HepG2 (cell line): Measurements from ENCODE around the gene ST3GAL2. TPM values are rescaled to one million over a fixed set of nuclear protein-coding genes. Genes with fewer than 3 reads are reported as not detected.

Experiments used
- GATAD2A ChIP-seq: IDR thresholded peaks from 2 replicates; pipeline ENCODE4 v1.6.1; 2016
- KLF16 ChIP-seq, 2 experiments: sonication (generic) in 1 of 2; formaldehyde crosslinking in 1 of 2; IDR thresholded peaks; 2 replicates each; pipeline versions ENCODE4 v1.6.1 to v1.8.0; 2016 to 2023; ENCODE audit warnings: missing genetic modification reagents in 2 of 2, missing compliant biosample characterization in 1 of 2
- MAZ ChIP-seq, 2 experiments: sonication (generic) in 1 of 2; formaldehyde crosslinking in 1 of 2; IDR thresholded peaks; 2 replicates each; pipeline versions ENCODE4 v1.5.0 to v1.6.1; 2012 to 2020; ENCODE audit warnings: low read depth in 2 of 2, mild to moderate bottlenecking in 2 of 2, borderline replicate concordance in 1 of 2, improper control_type of control experiment in 1 of 2, low read length in 1 of 2, missing genetic modification reagents in 1 of 2, moderate library complexity in 1 of 2
- MTA3 ChIP-seq: sonication (generic); formaldehyde crosslinking; IDR thresholded peaks from 2 replicates; pipeline ENCODE4 v1.4.0; 2020; ENCODE audit warnings: missing genetic modification reagents
- NR2F6 ChIP-seq, 2 experiments: IDR thresholded peaks; 2 replicates each; pipeline ENCODE4 v1.6.1; 2016; ENCODE audit warnings: antibody characterized with exemption in 1 of 2, mild to moderate bottlenecking in 1 of 2
- PCBP2 ChIP-seq: fragments of 200-400 bp; formaldehyde crosslinking; optimal IDR thresholded peaks from 2 replicates; pipeline ENCODE3; 2018; ENCODE audit warnings: low read length, low read depth; ENCODE audit not compliant: poor library complexity, severe bottlenecking
- PRPF4 ChIP-seq: fragments of 200-400 bp; formaldehyde crosslinking; IDR thresholded peaks from 2 replicates; pipeline ENCODE4 v1.6.1; 2016; ENCODE audit warnings: low read length, low read depth; ENCODE audit not compliant: poor library complexity, severe bottlenecking
- RORA ChIP-seq: sonication (generic); formaldehyde crosslinking; IDR thresholded peaks from 2 replicates; pipeline ENCODE4 v1.5.0; 2020; ENCODE audit warnings: mild to moderate bottlenecking, missing genetic modification reagents, moderate library complexity
- TBL1XR1 ChIP-seq: fragments of 150-350 bp; IDR thresholded peaks from 2 replicates; pipeline ENCODE4 v1.6.1; 2014; ENCODE audit warnings: borderline replicate concordance, low read length; ENCODE audit not compliant: partially characterized antibody
- ZFX ChIP-seq: sonication (generic); formaldehyde crosslinking; IDR thresholded peaks from 2 replicates; pipeline ENCODE4 v1.4.0; 2020; ENCODE audit warnings: mild to moderate bottlenecking, low read depth, missing genetic modification reagents, moderate library complexity
- ZFYVE20 ChIP-seq: sonication (generic); formaldehyde crosslinking; IDR thresholded peaks from 2 replicates; pipeline ENCODE4 v1.8.0; 2023; ENCODE audit warnings: low read depth, mild to moderate bottlenecking, moderate library complexity, missing genetic modification reagents, borderline replicate concordance
- ZKSCAN1 ChIP-seq: fragments of 150-350 bp; IDR thresholded peaks from 2 replicates; pipeline ENCODE4 v1.6.1; 2014; ENCODE audit warnings: low read length
- ZNF282 ChIP-seq: fragments of 450-650 bp; IDR thresholded peaks from 2 replicates; pipeline ENCODE4 v1.6.1; 2018; ENCODE audit not compliant: partially characterized antibody
- ZNF329 ChIP-seq: sonication (generic); formaldehyde crosslinking; IDR thresholded peaks from 2 replicates; pipeline ENCODE4 v1.9.0; 2021; ENCODE audit warnings: low read depth, mild to moderate bottlenecking, missing genetic modification reagents
- ZNF431 ChIP-seq: sonication (generic); formaldehyde crosslinking; IDR thresholded peaks from 2 replicates; pipeline ENCODE4 v1.9.0; 2022; ENCODE audit warnings: missing genetic modification reagents, low read depth, mild to moderate bottlenecking, borderline replicate concordance
- ZNF468 ChIP-seq: sonication (generic); formaldehyde crosslinking; IDR thresholded peaks from 2 replicates; pipeline ENCODE4 v1.8.0; 2022; ENCODE audit warnings: mild to moderate bottlenecking, moderate library complexity, missing genetic modification reagents
- ZNF569 ChIP-seq: sonication (generic); formaldehyde crosslinking; IDR thresholded peaks from 2 replicates; pipeline ENCODE4 v1.5.0; 2020; ENCODE audit warnings: mild to moderate bottlenecking, missing genetic modification reagents, moderate library complexity, borderline replicate concordance
- ZNF589 ChIP-seq: sonication (generic); formaldehyde crosslinking; conservative IDR thresholded peaks from 2 replicates; pipeline ENCODE4 v1.8.0; 2022; ENCODE audit warnings: mild to moderate bottlenecking, moderate library complexity, missing genetic modification reagents
- ZNF747 ChIP-seq: sonication (generic); formaldehyde crosslinking; IDR thresholded peaks from 2 replicates; pipeline ENCODE4 v1.8.1; 2023; ENCODE audit warnings: missing genetic modification reagents, mild to moderate bottlenecking, borderline replicate concordance
- polyA plus RNA-seq, 8 experiments: library from polyadenylated mRNA; depleted of rRNA in 3 of 8; stranded (reverse) in 7 of 8; unstranded in 1 of 8; fragments of >200 nt; fragmentation: Illumina TruSeq in 4 of 8; extraction: Trizol in 4 of 8; gene quantifications; 2 replicates each; pipeline versions ENCODE4 v1.2.1 to v1.2.3, GENCODE V29; 2011 to 2016; ENCODE audit warnings: low read depth in 4 of 8, missing spikeins in 1 of 8, mixed read lengths in 1 of 8; ENCODE audit not compliant: insufficient read depth in 1 of 8
- total RNA-seq, 5 experiments: library from RNA; depleted of rRNA; stranded (reverse); fragments of >200 nt; fragmentation: Illumina TruSeq; extraction: Trizol; gene quantifications; 2 replicates each; pipeline ENCODE4 v1.2.3, GENCODE V29; 2016; ENCODE audit warnings: low read depth in 1 of 5
- TF ChIP-seq, protein P1 (sequence below): sonication (generic); formaldehyde crosslinking; IDR thresholded peaks from 2 replicates; pipeline ENCODE4 v1.9.0; 2021; ENCODE audit warnings: missing genetic modification reagents, mild to moderate bottlenecking, borderline replicate concordance
- TF ChIP-seq, protein P2 (sequence below): sonication (generic); formaldehyde crosslinking; IDR thresholded peaks from 2 replicates; pipeline ENCODE4; 2020; ENCODE audit warnings: missing genetic modification reagents, mild to moderate bottlenecking, borderline replicate concordance

The ST3GAL2 gene
- total and polyA plus RNA-seq, 2 of the 13 experiments (the other 11 are each of a cell fraction or from before 2014, with no cell fraction given): 16.3 to 24.9 TPM

DNA sequence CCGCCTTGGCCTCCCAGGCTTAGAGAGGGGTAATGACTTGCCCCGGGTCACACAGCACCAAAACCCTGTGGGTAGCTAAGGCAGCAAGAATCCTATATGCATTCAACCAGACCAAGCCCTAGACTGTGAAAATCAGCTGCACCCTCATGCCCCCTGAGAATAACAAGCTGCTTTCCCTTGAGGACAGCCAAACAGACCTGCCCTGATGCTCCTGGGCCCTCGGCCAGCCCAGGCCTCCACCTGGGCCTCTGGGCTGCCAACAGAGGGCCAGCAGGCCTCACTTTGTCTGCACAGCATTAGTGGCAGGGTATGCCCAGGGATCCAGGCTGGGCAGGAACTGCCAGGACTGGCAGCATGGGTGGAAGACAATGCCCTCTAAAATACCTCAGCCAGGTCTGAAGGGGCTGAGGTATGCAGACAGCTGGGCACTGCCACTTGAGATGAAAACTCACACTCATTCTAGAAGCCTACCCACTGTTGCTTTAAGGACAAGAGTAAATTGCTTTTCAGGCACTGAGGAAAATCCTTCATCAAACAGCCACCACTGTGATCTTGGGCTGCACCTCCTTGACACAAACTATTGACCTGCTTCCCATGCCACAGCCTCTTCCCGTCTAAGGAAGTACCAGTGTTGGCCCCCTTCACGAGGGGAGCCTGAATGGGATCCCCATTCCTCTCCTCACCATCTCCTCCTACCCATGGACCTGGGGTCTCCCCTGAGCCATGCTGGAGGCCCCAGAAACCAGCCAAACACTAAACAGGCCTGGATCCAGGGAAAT is 8.8 kb downstream of the ST3GAL2 start (continued):
- TF ChIP-seq ZFYVE20: no peak
- TF ChIP-seq ZNF468 (CRISPR knock-in tag): no peak
- no peak for TF ChIP-seq ZNF589 (CRISPR knock-in tag)
- TF ChIP-seq GATAD2A (CRISPR knock-in tag): no peak
- 0 out of 2 replicates have a peak, but pooled peaks have one; percentile 6 for TF ChIP-seq NR2F6 (IDR thresholded peaks at IDR 0.05)
- TF ChIP-seq NR2F6 (CRISPR knock-in tag; IDR thresholded peaks at IDR 0.05): no peak
- TF ChIP-seq ZNF282: no peak
- TF ChIP-seq ZNF329 (CRISPR knock-in tag): no peak
- TF ChIP-seq, protein P1, sequence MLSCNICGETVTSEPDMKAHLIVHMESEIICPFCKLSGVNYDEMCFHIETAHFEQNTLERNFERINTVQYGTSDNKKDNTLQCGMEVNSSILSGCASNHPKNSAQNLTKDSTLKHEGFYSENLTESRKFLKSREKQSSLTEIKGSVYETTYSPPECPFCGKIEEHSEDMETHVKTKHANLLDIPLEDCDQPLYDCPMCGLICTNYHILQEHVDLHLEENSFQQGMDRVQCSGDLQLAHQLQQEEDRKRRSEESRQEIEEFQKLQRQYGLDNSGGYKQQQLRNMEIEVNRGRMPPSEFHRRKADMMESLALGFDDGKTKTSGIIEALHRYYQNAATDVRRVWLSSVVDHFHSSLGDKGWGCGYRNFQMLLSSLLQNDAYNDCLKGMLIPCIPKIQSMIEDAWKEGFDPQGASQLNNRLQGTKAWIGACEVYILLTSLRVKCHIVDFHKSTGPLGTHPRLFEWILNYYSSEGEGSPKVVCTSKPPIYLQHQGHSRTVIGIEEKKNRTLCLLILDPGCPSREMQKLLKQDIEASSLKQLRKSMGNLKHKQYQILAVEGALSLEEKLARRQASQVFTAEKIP (CRISPR knock-in tag): no peak
- TF ChIP-seq RORA (CRISPR knock-in tag): no peak
- TF ChIP-seq ZNF569: no peak
- TF ChIP-seq MTA3 (CRISPR knock-in tag): no peak
- no peak for TF ChIP-seq PRPF4
- no peak for TF ChIP-seq ZKSCAN1
- TF ChIP-seq TBL1XR1: no peak
- no peak for TF ChIP-seq PCBP2
- no peak for TF ChIP-seq ZNF431 (CRISPR knock-in tag)
- TF ChIP-seq, protein P2, sequence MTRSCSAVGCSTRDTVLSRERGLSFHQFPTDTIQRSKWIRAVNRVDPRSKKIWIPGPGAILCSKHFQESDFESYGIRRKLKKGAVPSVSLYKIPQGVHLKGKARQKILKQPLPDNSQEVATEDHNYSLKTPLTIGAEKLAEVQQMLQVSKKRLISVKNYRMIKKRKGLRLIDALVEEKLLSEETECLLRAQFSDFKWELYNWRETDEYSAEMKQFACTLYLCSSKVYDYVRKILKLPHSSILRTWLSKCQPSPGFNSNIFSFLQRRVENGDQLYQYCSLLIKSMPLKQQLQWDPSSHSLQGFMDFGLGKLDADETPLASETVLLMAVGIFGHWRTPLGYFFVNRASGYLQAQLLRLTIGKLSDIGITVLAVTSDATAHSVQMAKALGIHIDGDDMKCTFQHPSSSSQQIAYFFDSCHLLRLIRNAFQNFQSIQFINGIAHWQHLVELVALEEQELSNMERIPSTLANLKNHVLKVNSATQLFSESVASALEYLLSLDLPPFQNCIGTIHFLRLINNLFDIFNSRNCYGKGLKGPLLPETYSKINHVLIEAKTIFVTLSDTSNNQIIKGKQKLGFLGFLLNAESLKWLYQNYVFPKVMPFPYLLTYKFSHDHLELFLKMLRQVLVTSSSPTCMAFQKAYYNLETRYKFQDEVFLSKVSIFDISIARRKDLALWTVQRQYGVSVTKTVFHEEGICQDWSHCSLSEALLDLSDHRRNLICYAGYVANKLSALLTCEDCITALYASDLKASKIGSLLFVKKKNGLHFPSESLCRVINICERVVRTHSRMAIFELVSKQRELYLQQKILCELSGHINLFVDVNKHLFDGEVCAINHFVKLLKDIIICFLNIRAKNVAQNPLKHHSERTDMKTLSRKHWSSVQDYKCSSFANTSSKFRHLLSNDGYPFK (CRISPR knock-in tag): no peak
- TF ChIP-seq ZNF747: 0 out of 2 replicates have a peak, but pooled peaks have one; percentile 33
- no peak for TF ChIP-seq MAZ (IDR thresholded peaks at IDR 0.05; ENCODE audit: borderline replicate concordance, low read depth, low read length)
- 0 out of 2 replicates have a peak, but pooled peaks have one; percentile 39 for TF ChIP-seq MAZ (CRISPR knock-in tag; IDR thresholded peaks at IDR 0.05; ENCODE audit: low read depth)
- no peak for TF ChIP-seq KLF16 (CRISPR knock-in tag; IDR thresholded peaks at IDR 0.05)
- TF ChIP-seq ZFX: peak; percentile 19; the same call in 1 of the 2 replicates
